ENCODE results near the gene CEP135. TPM values are rescaled to one million over a fixed set of nuclear protein-coding genes. Genes with fewer than 3 reads are reported as not detected.

The CEP135 gene
- total RNA-seq, 2 experiments from 2014 or later = 21.6 to 32.7 TPM

DNA sequence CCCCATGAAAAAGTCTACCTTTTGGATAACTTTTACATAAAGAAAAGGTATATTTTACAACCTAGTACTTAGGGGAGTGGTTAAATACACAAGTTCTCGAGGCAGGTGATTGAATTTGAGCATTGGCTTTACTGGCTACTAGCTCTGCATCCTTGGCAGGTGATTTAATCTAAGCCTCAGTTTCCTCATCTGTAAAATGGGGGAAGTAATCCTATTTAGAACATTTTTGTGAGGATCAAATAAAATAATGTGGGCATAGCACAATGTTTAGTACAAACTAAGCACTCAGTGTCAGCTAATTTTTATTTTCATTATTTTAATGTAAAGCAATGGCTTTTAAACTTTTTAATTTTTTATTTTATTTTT, 102.9 kb downstream of the CEP135 start:
- H3K9me2 ChIP-seq (ENCODE audit: insufficient read depth, low read length) = no peaks in the 10 kb centered on the region
- no peak overlapping the region for H3K27ac ChIP-seq (ENCODE audit: low read depth, low read length, poor library complexity, severe bottlenecking)
- no peak overlapping the region for H2AFZ ChIP-seq (ENCODE audit: low read length)
- peaks cover 43% of the 10 kb centered on the region for H3K4me1 ChIP-seq (ENCODE audit: insufficient read depth, low read length, poor library complexity, severe bottlenecking)
- no peak for TF ChIP-seq EZH2phosphoT487 (IDR thresholded peaks at IDR 0.05; ENCODE audit: borderline replicate concordance, low read depth, low read length)
- TF ChIP-seq, protein P1, sequence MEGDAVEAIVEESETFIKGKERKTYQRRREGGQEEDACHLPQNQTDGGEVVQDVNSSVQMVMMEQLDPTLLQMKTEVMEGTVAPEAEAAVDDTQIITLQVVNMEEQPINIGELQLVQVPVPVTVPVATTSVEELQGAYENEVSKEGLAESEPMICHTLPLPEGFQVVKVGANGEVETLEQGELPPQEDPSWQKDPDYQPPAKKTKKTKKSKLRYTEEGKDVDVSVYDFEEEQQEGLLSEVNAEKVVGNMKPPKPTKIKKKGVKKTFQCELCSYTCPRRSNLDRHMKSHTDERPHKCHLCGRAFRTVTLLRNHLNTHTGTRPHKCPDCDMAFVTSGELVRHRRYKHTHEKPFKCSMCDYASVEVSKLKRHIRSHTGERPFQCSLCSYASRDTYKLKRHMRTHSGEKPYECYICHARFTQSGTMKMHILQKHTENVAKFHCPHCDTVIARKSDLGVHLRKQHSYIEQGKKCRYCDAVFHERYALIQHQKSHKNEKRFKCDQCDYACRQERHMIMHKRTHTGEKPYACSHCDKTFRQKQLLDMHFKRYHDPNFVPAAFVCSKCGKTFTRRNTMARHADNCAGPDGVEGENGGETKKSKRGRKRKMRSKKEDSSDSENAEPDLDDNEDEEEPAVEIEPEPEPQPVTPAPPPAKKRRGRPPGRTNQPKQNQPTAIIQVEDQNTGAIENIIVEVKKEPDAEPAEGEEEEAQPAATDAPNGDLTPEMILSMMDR (conservative IDR thresholded peaks at IDR 0.05; ENCODE audit: low read length) = no peak
- ChIA-PET POLR2A (interaction anchor here (0.6 to 3.0 kb wide), 6 partner anchors 10 to 384 kb away, joined by 3 to 30 read pairs (median 6); partner anchors contain the start of genes CEP135 and PPAT), CTCF (ENCODE audit: unreplicated experiment) (no interaction called here)
- no peaks in the 10 kb centered on the region for H3K9me3 ChIP-seq (ENCODE audit: low read length)
- no peak for DNase-seq (ENCODE audit: low spot score)
- no peaks in the 10 kb centered on the region for H4K20me1 ChIP-seq (ENCODE audit: insufficient read depth, low read length)
- H3K4me3 ChIP-seq (ENCODE audit: low read depth, low read length, poor library complexity, severe bottlenecking) = no peak overlapping the region
- no peaks in the 10 kb centered on the region for H3K36me3 ChIP-seq (ENCODE audit: insufficient read depth, low read length)
- intact Hi-C loops (cut with micrococcal nuclease; ENCODE audit: unreplicated experiment) = loop anchor here (10.0 kb wide), 1 partner anchor 773 kb away; the partner anchor contains the start of gene SPINK2
- BruUV-seq (replicated peaks) = no TSS peak
- H3K79me2 ChIP-seq (ENCODE audit: insufficient read depth, low read depth, low read length) = peaks cover 53% of the 10 kb centered on the region; the same call in 1 of the 2 replicates
- no peak overlapping the region for H3K4me2 ChIP-seq (ENCODE audit: low read length)

DNA sequence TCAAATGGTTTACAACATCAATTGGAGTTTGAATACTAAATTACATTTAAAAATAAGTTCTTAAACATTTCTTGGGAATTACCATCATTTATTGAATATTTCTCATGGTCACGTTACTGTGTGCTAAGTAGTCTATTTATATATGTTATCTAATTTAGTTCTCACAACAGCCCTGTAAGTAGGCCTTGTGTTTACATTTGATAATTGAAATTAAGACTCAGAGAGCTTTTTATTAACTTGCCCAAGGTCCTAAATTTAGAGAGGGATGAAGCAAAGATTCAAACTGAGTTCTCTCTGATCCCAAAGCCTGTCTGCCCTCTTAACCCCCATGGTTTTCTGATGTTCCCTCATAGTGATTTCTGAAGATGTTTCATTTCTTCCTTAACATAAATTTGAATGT, 103.7 kb downstream of the CEP135 start:
- ChIA-PET POLR2A (interaction anchor here (0.8 to 3.0 kb wide), 2 partner anchors 9 to 11 kb away, joined by 3 to 13 read pairs; no protein-coding TSS in a partner anchor), CTCF (ENCODE audit: unreplicated experiment) (no interaction called here)
- Histone ChIP-seq H3K9me2 (ENCODE audit: insufficient read depth, low read length) (no peaks in the 10 kb centered on the region), H3K4me1 (ENCODE audit: insufficient read depth, low read length, poor library complexity, severe bottlenecking) (peaks cover 43% of the 10 kb centered on the region), H3K79me2 (ENCODE audit: insufficient read depth, low read depth, low read length) (peaks cover 60% of the 10 kb centered on the region; the same call in 1 of the 2 replicates), H3K27ac (ENCODE audit: low read depth, low read length, poor library complexity, severe bottlenecking) (no peak overlapping the region), H3K36me3 (ENCODE audit: insufficient read depth, low read length) (no peaks in the 10 kb centered on the region), H3K9me3 (ENCODE audit: low read length) (no peaks in the 10 kb centered on the region), H3K4me2 (ENCODE audit: low read length) (peak overlapping the region; percentile 24; the same call in 1 of the 2 replicates), H4K20me1 (ENCODE audit: insufficient read depth, low read length) (no peaks in the 10 kb centered on the region), H3K4me3 (ENCODE audit: low read depth, low read length, poor library complexity, severe bottlenecking) (no peak overlapping the region), H2AFZ (ENCODE audit: low read length) (0 out of 2 replicates have a peak overlapping the region, but pooled peaks have one; percentile 18)
- intact Hi-C loops (cut with micrococcal nuclease; ENCODE audit: unreplicated experiment) = loop anchor here (10.0 kb wide), 1 partner anchor 772 kb away; the partner anchor contains the start of gene SPINK2
- no TSS peak for BruUV-seq (replicated peaks)
- no peak for DNase-seq (ENCODE audit: low spot score)
- TF ChIP-seq, protein P1 (conservative IDR thresholded peaks at IDR 0.05; ENCODE audit: low read length) = no peak
- no peak for TF ChIP-seq EZH2phosphoT487 (IDR thresholded peaks at IDR 0.05; ENCODE audit: borderline replicate concordance, low read depth, low read length)

DNA sequence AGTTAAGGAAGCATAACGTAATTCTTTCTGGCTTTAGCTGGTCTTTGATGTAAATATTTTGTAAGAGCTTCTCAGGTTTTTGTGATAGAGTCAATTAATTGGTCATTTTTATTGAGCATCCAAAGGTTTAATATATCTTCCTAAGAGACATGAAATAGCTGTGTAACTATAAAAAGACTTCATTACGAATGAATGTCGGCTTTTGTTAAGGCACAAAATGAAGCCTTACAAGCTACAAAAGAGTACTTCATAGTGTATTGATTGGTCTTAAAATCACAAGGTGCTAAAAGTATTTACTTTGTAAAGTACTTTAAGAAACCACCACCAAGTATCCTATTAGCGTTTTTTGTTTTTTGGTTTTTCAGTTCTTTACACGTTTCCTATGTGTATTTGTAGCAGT, 104.2 kb downstream of the CEP135 start:
- H3K9me3 ChIP-seq (ENCODE audit: low read length) = no peaks in the 10 kb centered on the region
- H3K4me3 ChIP-seq (ENCODE audit: low read depth, low read length, poor library complexity, severe bottlenecking) = no peak overlapping the region
- TF ChIP-seq EZH2phosphoT487 (IDR thresholded peaks at IDR 0.05; ENCODE audit: borderline replicate concordance, low read depth, low read length) = no peak
- TF ChIP-seq, protein P1 (conservative IDR thresholded peaks at IDR 0.05; ENCODE audit: low read length) = no peak
- DNase-seq (ENCODE audit: low spot score) = no peak
- H2AFZ ChIP-seq (ENCODE audit: low read length) = 0 out of 2 replicates have a peak overlapping the region, but pooled peaks have one; percentile 18
- no peaks in the 10 kb centered on the region for H4K20me1 ChIP-seq (ENCODE audit: insufficient read depth, low read length)
- no peak overlapping the region for H3K27ac ChIP-seq (ENCODE audit: low read depth, low read length, poor library complexity, severe bottlenecking)
- intact Hi-C loops (cut with micrococcal nuclease; ENCODE audit: unreplicated experiment) = loop anchor here (10.0 kb wide), 1 partner anchor 772 kb away; the partner anchor contains the start of gene SPINK2
- peaks cover 39% of the 10 kb centered on the region for H3K4me1 ChIP-seq (ENCODE audit: insufficient read depth, low read length, poor library complexity, severe bottlenecking)
- no peaks in the 10 kb centered on the region for H3K36me3 ChIP-seq (ENCODE audit: insufficient read depth, low read length)
- BruUV-seq (replicated peaks) = no TSS peak
- peaks cover 60% of the 10 kb centered on the region; the same call in 1 of the 2 replicates for H3K79me2 ChIP-seq (ENCODE audit: insufficient read depth, low read depth, low read length)
- POLR2A ChIA-PET = interaction anchor here (0.8 to 3.0 kb wide), 2 partner anchors 9 to 11 kb away, joined by 3 to 13 read pairs; no protein-coding TSS in a partner anchor
- H3K4me2 ChIP-seq (ENCODE audit: low read length) = peak overlapping the region; percentile 24; the same call in 1 of the 2 replicates
- no peaks in the 10 kb centered on the region for H3K9me2 ChIP-seq (ENCODE audit: insufficient read depth, low read length)
- CTCF ChIA-PET (ENCODE audit: unreplicated experiment) = no interaction called here

Data from OCI-LY7 (cell line).